HepG2 (cell line): ENCODE results near the gene PMVK.

Source experiments
- CREB1 ChIP-seq, 2 experiments: fragments of 450-650 bp in 1 of 2; IDR thresholded peaks; 2 replicates each; pipeline ENCODE4 v1.6.1; 2016 to 2017; ENCODE audit warnings: control low read depth in 1 of 2, mild to moderate bottlenecking in 1 of 2, missing compliant biosample characterization in 1 of 2, missing genetic modification characterization in 1 of 2
- CTCF ChIP-seq: sonication (generic); formaldehyde crosslinking; IDR thresholded peaks from 2 replicates; pipeline ENCODE4 v1.5.0; 2020; ENCODE audit warnings: mild to moderate bottlenecking, missing genetic modification reagents, moderate library complexity
- GABPA ChIP-seq, 2 experiments: IDR thresholded peaks; 2 replicates each; pipeline ENCODE4 v1.6.1; 2011 to 2016; ENCODE audit warnings: low read depth in 2 of 2, low read length in 1 of 2, missing biosample characterization in 1 of 2, missing genetic modification characterization in 1 of 2
- MTA3 ChIP-seq: sonication (generic); formaldehyde crosslinking; IDR thresholded peaks from 2 replicates; pipeline ENCODE4 v1.4.0; 2020; ENCODE audit warnings: missing genetic modification reagents
- NR2F2 ChIP-seq: IDR thresholded peaks from 2 replicates; pipeline ENCODE4 v1.6.1; 2012; ENCODE audit warnings: low read depth, inconsistent platforms, borderline replicate concordance
- POLR2A ChIP-seq, 2 experiments: IDR thresholded peaks; 2 replicates each; pipeline ENCODE4 v1.6.1; 2011; ENCODE audit warnings: low read depth in 2 of 2, low read length in 2 of 2, mild to moderate bottlenecking in 1 of 2, moderate library complexity in 1 of 2; ENCODE audit not compliant: insufficient read depth in 1 of 2
- POLR2G ChIP-seq: fragments of 200-400 bp; formaldehyde crosslinking; IDR thresholded peaks from 2 replicates; pipeline ENCODE4 v1.6.1; 2018; ENCODE audit warnings: mild to moderate bottlenecking, low read depth, low read length, moderate library complexity
- RAD21 ChIP-seq: fragments of 450-650 bp; formaldehyde crosslinking; IDR thresholded peaks from 2 replicates; pipeline ENCODE4 v1.5.0; 2020; ENCODE audit warnings: mild to moderate bottlenecking
- SIN3B ChIP-seq: fragments of 150-350 bp; IDR thresholded peaks from 2 replicates; pipeline ENCODE4 v1.6.1; 2014; ENCODE audit warnings: low read length
- SRSF9 ChIP-seq: fragments of 200-400 bp; formaldehyde crosslinking; IDR thresholded peaks from 2 replicates; pipeline ENCODE4 v1.6.1; 2018; ENCODE audit warnings: borderline replicate concordance, mild to moderate bottlenecking, low read depth, low read length; ENCODE audit not compliant: insufficient read depth, poor library complexity, severe bottlenecking
- YY1 ChIP-seq: IDR thresholded peaks from 2 replicates; pipeline ENCODE4 v1.6.1; 2011; ENCODE audit warnings: low read length, low read depth, moderate library complexity, mild to moderate bottlenecking; ENCODE audit not compliant: insufficient read depth, insufficient replicate concordance
- ZNF101 ChIP-seq: sonication (generic); formaldehyde crosslinking; IDR thresholded peaks from 2 replicates; pipeline ENCODE4 v1.4.0; 2020; ENCODE audit warnings: mild to moderate bottlenecking, low read depth, missing genetic modification reagents, borderline replicate concordance
- ZNF776 ChIP-seq: sonication (generic); formaldehyde crosslinking; IDR thresholded peaks from 2 replicates; pipeline ENCODE4 v1.4.0; 2020; ENCODE audit warnings: mild to moderate bottlenecking, missing genetic modification reagents
- ZNF792 ChIP-seq: IDR thresholded peaks from 2 replicates; pipeline ENCODE4 v1.6.1; 2016

DNA sequence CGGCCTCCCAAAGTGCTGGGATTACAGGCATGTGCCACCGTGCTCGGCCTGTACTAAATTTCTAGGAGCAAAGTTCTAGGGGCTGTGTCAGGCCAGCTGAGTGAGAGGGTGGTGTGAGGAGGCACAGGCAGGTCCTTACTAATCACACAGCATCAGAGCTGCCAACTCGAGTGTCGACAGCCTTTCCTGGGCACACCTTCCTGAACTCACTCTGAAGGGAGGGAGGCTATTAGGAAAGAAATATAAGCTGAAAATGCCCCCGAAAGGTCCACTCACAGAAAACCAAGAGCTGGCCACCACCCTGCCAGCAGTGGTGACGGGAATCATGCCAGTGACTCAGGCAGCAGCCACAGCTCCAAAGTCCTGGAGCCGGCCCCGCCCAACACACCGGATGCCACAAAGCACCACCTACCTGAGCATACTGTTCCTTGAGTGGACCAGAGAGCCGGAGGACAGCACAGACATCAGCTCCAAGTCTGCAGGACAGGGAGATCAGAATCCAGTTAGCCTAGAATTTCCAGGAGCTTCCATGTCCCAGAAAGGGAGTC is 4.5 kb downstream of the PMVK start:
- peak; percentile 77 to 83 for TF ChIP-seq POLR2A (IDR thresholded peaks at IDR 0.05; ENCODE audit: insufficient read depth in 1 of 2, low read depth in 2 of 2, low read length in 2 of 2)
- TF ChIP-seq CREB1 (IDR thresholded peaks at IDR 0.05): peak; percentile 25; the same call in 1 of the 2 replicates
- TF ChIP-seq CREB1 (CRISPR knock-in tag; IDR thresholded peaks at IDR 0.05): peak; percentile 51
- no peak for TF ChIP-seq ZNF776 (CRISPR knock-in tag)
- TF ChIP-seq GABPA (IDR thresholded peaks at IDR 0.05; ENCODE audit: low read depth, low read length): no peak
- peak; percentile 56; the same call in 1 of the 2 replicates for TF ChIP-seq GABPA (CRISPR knock-in tag; IDR thresholded peaks at IDR 0.05; ENCODE audit: low read depth)
- peak; percentile 97 for TF ChIP-seq POLR2G
- TF ChIP-seq NR2F2: no peak
- no peak for TF ChIP-seq ZNF101 (CRISPR knock-in tag)
- TF ChIP-seq SRSF9: no peak
- no peak for TF ChIP-seq YY1
- peak; percentile 11; the same call in 1 of the 2 replicates for TF ChIP-seq RAD21 (CRISPR knock-in tag)
- TF ChIP-seq CTCF: peak; percentile 0; the same call in 1 of the 2 replicates
- no peak for TF ChIP-seq SIN3B
- no peak for TF ChIP-seq ZNF792 (CRISPR knock-in tag)
- no peak for TF ChIP-seq MTA3 (CRISPR knock-in tag)
